Thyroid gland (tissue), 4 donors: Measurements from ENCODE around the gene LRRC73.

ENCODE experiments used
- CTCF ChIP-seq, 6 experiments: fragments of 200-600 bp in 3 of 6; fragments of 450-650 bp in 3 of 6; sonication (generic) in 3 of 6; IDR thresholded peaks; one replicate each; pipeline ENCODE4 v1.5.1; 2016 to 2019; ENCODE audit warnings: antibody characterized with exemption in 6 of 6, mild to moderate bottlenecking in 2 of 6, inconsistent platforms in 1 of 6, moderate library complexity in 1 of 6
- POLR2A ChIP-seq, 2 donors: fragments of 450-650 bp; IDR thresholded peaks; one replicate each; pipeline ENCODE4 v1.6.1; 2017; ENCODE audit warnings: antibody characterized with exemption in 2 of 2, mild to moderate bottlenecking in 2 of 2, moderate library complexity in 1 of 2

GRCh38 chr6:43521836-43522235, 11.7 kb upstream of the LRRC73 start:
- no peak for TF ChIP-seq CTCF (IDR thresholded peaks at IDR 0.05)
- no peak for TF ChIP-seq POLR2A (IDR thresholded peaks at IDR 0.05)
